HG03354 (cell line): ENCODE data around the gene MTHFR.

ENCODE experiments used
- ATAC-seq: cut with Tn5 transposase; IDR thresholded peaks from one replicate; pipeline ENCODE4 v1.9.1; 2021; ENCODE audit warnings: mild to moderate bottlenecking; ENCODE audit not compliant: unreplicated experiment, poor library complexity, severe bottlenecking

MTHFR gene

GRCh38 chr1:11805422-11806306, at the start of gene MTHFR, which contains the start of gene CLCN6:
MTHFR (minus strand) TSS chr1:11805964; CDS start chr1:11803116, 2,848 bp downstream.
CLCN6 (plus strand) TSS chr1:11806191; CDS start chr1:11806263, 72 bp downstream.
- peak; percentile 87 for ATAC-seq

GRCh38 chr1:11855430-11855829, 49.7 kb upstream of the MTHFR start:
- no peak for ATAC-seq

GRCh38 chr1:11854519-11854918, 48.8 kb upstream of the MTHFR start:
- ATAC-seq, result no peak

GRCh38 chr1:11851180-11851579, 45.4 kb upstream of the MTHFR start:
- ATAC-seq, result no peak

- ATAC-seq, result no peak
Measured at GRCh38 chr1:11850156-11850555, 44.4 kb upstream of the MTHFR start.

GRCh38 chr1:11848373-11848700, 42.6 kb upstream of the MTHFR start:
- no peak for ATAC-seq

- ATAC-seq, result no peak
Measured at GRCh38 chr1:11847667-11848372, 42.1 kb upstream of the MTHFR start, which contains the start of gene NPPA. NPPA (minus strand) TSS chr1:11847783; CDS start chr1:11847684, 99 bp downstream.

- ATAC-seq, result no peak
Measured at GRCh38 chr1:11845641-11846335, 40.0 kb upstream of the MTHFR start.

- ATAC-seq, result no peak
Measured at GRCh38 chr1:11842154-11843041, 36.6 kb upstream of the MTHFR start.

GRCh38 chr1:11841245-11842153, 35.7 kb upstream of the MTHFR start:
- ATAC-seq, result no peak

GRCh38 chr1:11839727-11840705, 34.3 kb upstream of the MTHFR start:
- no peak for ATAC-seq

GRCh38 chr1:11838349-11839272, 32.8 kb upstream of the MTHFR start:
- ATAC-seq, result peak; percentile 43

GRCh38 chr1:11837767-11838348, 32.1 kb upstream of the MTHFR start:
- ATAC-seq, result no peak

- ATAC-seq, result no peak
Measured at GRCh38 chr1:11836955-11837766, 31.4 kb upstream of the MTHFR start.
